Testis (tissue), 2 donors: ENCODE data around the gene ZBTB48.

Experiments used
- CTCF ChIP-seq, 3 experiments: fragments of 450-650 bp in 2 of 3; fragments of 200-600 bp in 1 of 3; sonication (generic) in 1 of 3; IDR thresholded peaks; one replicate each; pipeline ENCODE4 v1.5.1; 2016 to 2019; ENCODE audit warnings: antibody characterized with exemption in 3 of 3, mild to moderate bottlenecking in 2 of 3, moderate library complexity in 1 of 3
- POLR2A ChIP-seq: fragments of 450-650 bp; IDR thresholded peaks from one replicate; pipeline ENCODE4 v1.6.1; 2017; ENCODE audit warnings: antibody characterized with exemption, mild to moderate bottlenecking, moderate library complexity

- TF ChIP-seq CTCF (IDR thresholded peaks at IDR 0.05) = no peak
- no peak for TF ChIP-seq POLR2A
Observed at GRCh38 chr1:6587261-6588005, 7.6 kb downstream of the ZBTB48 start.
